HTERT RPE-1 (cell line): Measurements from ENCODE around the gene ZSCAN22.
"Not testable (repeated sequence)": the region's sequence is repeated elsewhere in the genome, so short reads cannot be mapped to it uniquely, and the experiment has no call there.

Source experiments
- in situ Hi-C: fragments of 300-500 bp; cut with MboI; formaldehyde crosslinking; loops from 4 replicates; pipeline ENCODE4 v1.14.3; 2020; ENCODE audit warnings: low sequenced_read_pairs

The ZSCAN22 gene

GRCh38 chr19:58368561-58369360 is 42.0 kb downstream of the ZSCAN22 start:
- in situ Hi-C loops, result no loop called here

GRCh38 chr19:58372311-58373133 is 45.7 kb downstream of the ZSCAN22 start:
- in situ Hi-C loops, result no loop called here

- in situ Hi-C loops, result no loop called here
Observed at GRCh38 chr19:58374200-58374599, 47.4 kb downstream of the ZSCAN22 start.

GRCh38 chr19:58376724-58377123 is 49.9 kb downstream of the ZSCAN22 start:
- in situ Hi-C loops, result not testable (repeated sequence)

GRCh38 chr19:58379246-58379645 is 52.5 kb downstream of the ZSCAN22 start:
- in situ Hi-C loops, result no loop called here

- in situ Hi-C loops, result no loop called here
Observed at GRCh38 chr19:58380037-58380661, 53.4 kb downstream of the ZSCAN22 start.

- in situ Hi-C loops, result no loop called here
Observed at GRCh38 chr19:58380662-58381459, 54.1 kb downstream of the ZSCAN22 start, which contains the start of gene ZNF837. TSS of gene ZNF837 (minus strand) at chr19:58381030. CDS start at chr19:58369332, 11,698 bp downstream.

- in situ Hi-C loops, result no loop called here
Observed at GRCh38 chr19:58381460-58382212, 54.8 kb downstream of the ZSCAN22 start.

- in situ Hi-C loops, result no loop called here
Observed at GRCh38 chr19:58382997-58383603, 56.3 kb downstream of the ZSCAN22 start.

GRCh38 chr19:58385313-58385890 is 58.6 kb downstream of the ZSCAN22 start:
- in situ Hi-C loops, result no loop called here

GRCh38 chr19:58385891-58386575 is 59.2 kb downstream of the ZSCAN22 start:
- in situ Hi-C loops, result no loop called here

- in situ Hi-C loops, result no loop called here
Observed at GRCh38 chr19:58386576-58387337, 60.0 kb downstream of the ZSCAN22 start, which contains the start of gene RPS5. TSS of gene RPS5 (plus strand) at chr19:58387269. CDS start at chr19:58388138, 869 bp downstream.

GRCh38 chr19:58387338-58388174 is 60.8 kb downstream of the ZSCAN22 start:
- in situ Hi-C loops, result no loop called here

- in situ Hi-C loops, result no loop called here
Observed at GRCh38 chr19:58388175-58388526, 61.4 kb downstream of the ZSCAN22 start.
